SK-N-MC (cell line): ENCODE measurements around the gene RNF32.
"Not testable (repeated sequence)": the region's sequence is repeated elsewhere in the genome, so short reads cannot be mapped to it uniquely, and the experiment has no call there.

Experiments used
- DNase-seq: peaks from one replicate; pipeline ENCODE4 v3.0.0-alpha.2; 2011; ENCODE audit warnings: low read depth, low spot score
- H3K27ac ChIP-seq: fragments of 200-600 bp; sonication (generic); 2 replicates; pipeline ENCODE4 v1.5.1; 2016; ENCODE audit warnings: mixed run types
- H3K36me3 ChIP-seq: fragments of 200-600 bp; sonication (generic); 2 replicates; pipeline ENCODE4 v1.6.1; 2017; ENCODE audit warnings: antibody characterized with exemption, low read length, mixed read lengths; ENCODE audit not compliant: insufficient read depth
- H3K4me3 ChIP-seq: fragments of 200-600 bp; sonication (generic); 2 replicates; pipeline ENCODE4 v1.5.1; 2016
- H3K9ac ChIP-seq: fragments of 200-600 bp; sonication (generic); 2 replicates; pipeline ENCODE4 v1.8.0; 2017; ENCODE audit warnings: mixed run types, mixed read lengths; ENCODE audit not compliant: insufficient read length
- H3K9me3 ChIP-seq: fragments of 200-600 bp; sonication (generic); 2 replicates; pipeline ENCODE4 v1.6.1; 2017; ENCODE audit warnings: low read depth, mild to moderate bottlenecking, antibody characterized with exemption, low read length, moderate library complexity, mixed read lengths
- EZH2 ChIP-seq: fragments of 200-600 bp; sonication (generic); IDR thresholded peaks from one replicate; pipeline ENCODE4 v1.6.1; 2017; ENCODE audit warnings: antibody characterized with exemption
- FOXP2 ChIP-seq: optimal IDR thresholded peaks from 2 replicates; pipeline ENCODE3; 2011; ENCODE audit warnings: mild to moderate bottlenecking, moderate library complexity; ENCODE audit not compliant: insufficient read depth; ENCODE audit errors: extremely low read length, control extremely low read depth
- POLR2AphosphoS5 ChIP-seq: IDR thresholded peaks from 2 replicates; pipeline ENCODE4 v1.6.1; 2012; ENCODE audit warnings: mild to moderate bottlenecking, low read depth, low read length, borderline replicate concordance

RNF32 gene

GRCh38 chr7:156620291-156620675 is 20.3 kb upstream of the RNF32 start:
- no peak for DNase-seq
- Histone ChIP-seq H3K9me3 (no peaks in the 10 kb centered on the region), H3K27ac (no peak overlapping the region), H3K9ac (no peak overlapping the region), H3K36me3 (no peaks in the 10 kb centered on the region), H3K4me3 (no peak overlapping the region)
- TF ChIP-seq FOXP2, result no peak
- TF ChIP-seq EZH2, result no peak
- no peak for TF ChIP-seq POLR2AphosphoS5

GRCh38 chr7:156621652-156622051 is 18.9 kb upstream of the RNF32 start:
- TF ChIP-seq FOXP2 (no peak), POLR2AphosphoS5 (no peak), EZH2 (no peak)
- Histone ChIP-seq H3K9ac (no peak overlapping the region), H3K36me3 (no peaks in the 10 kb centered on the region), H3K4me3 (no peak overlapping the region), H3K9me3 (no peaks in the 10 kb centered on the region), H3K27ac (no peak overlapping the region)
- DNase-seq, result no peak

GRCh38 chr7:156625580-156625979 is 15.0 kb upstream of the RNF32 start:
- no peaks in the 10 kb centered on the region for H3K36me3 ChIP-seq
- H3K27ac ChIP-seq, result no peak overlapping the region
- H3K4me3 ChIP-seq, result no peak overlapping the region
- no peak overlapping the region for H3K9ac ChIP-seq
- TF ChIP-seq EZH2 (no peak), FOXP2 (no peak), POLR2AphosphoS5 (no peak)
- no peak for DNase-seq
- H3K9me3 ChIP-seq, result no peaks in the 10 kb centered on the region

GRCh38 chr7:156626220-156626895 is 14.2 kb upstream of the RNF32 start:
- Histone ChIP-seq H3K27ac (no peak overlapping the region), H3K9ac (no peak overlapping the region), H3K9me3 (no peaks in the 10 kb centered on the region), H3K36me3 (no peaks in the 10 kb centered on the region), H3K4me3 (no peak overlapping the region)
- TF ChIP-seq EZH2 (no peak), FOXP2 (no peak), POLR2AphosphoS5 (no peak)
- DNase-seq, result no peak

- no peaks in the 10 kb centered on the region for H3K9me3 ChIP-seq
- H3K27ac ChIP-seq, result no peak overlapping the region
- TF ChIP-seq EZH2, result no peak
- TF ChIP-seq POLR2AphosphoS5, result no peak
- no peak for TF ChIP-seq FOXP2
- H3K4me3 ChIP-seq, result no peak overlapping the region
- H3K36me3 ChIP-seq, result no peaks in the 10 kb centered on the region
- no peak for DNase-seq
- no peak overlapping the region for H3K9ac ChIP-seq
These were observed 12.0 kb upstream of the RNF32 start for GRCh38 chr7:156628562-156628961.

GRCh38 chr7:156629873-156630272 is 10.7 kb upstream of the RNF32 start:
- TF ChIP-seq FOXP2 (no peak), EZH2 (no peak), POLR2AphosphoS5 (no peak)
- no peak for DNase-seq
- Histone ChIP-seq H3K9me3 (no peaks in the 10 kb centered on the region), H3K4me3 (no peak overlapping the region), H3K9ac (no peak overlapping the region), H3K27ac (no peak overlapping the region), H3K36me3 (no peaks in the 10 kb centered on the region)

- DNase-seq, result no peak
- no peak overlapping the region for H3K9ac ChIP-seq
- H3K27ac ChIP-seq, result no peak overlapping the region
These were observed 6.5 kb upstream of the RNF32 start for GRCh38 chr7:156634117-156634516.

GRCh38 chr7:156635529-156636385 is 4.8 kb upstream of the RNF32 start:
- Histone ChIP-seq H3K4me3 (no peak overlapping the region), H3K36me3 (no peaks in the 10 kb centered on the region), H3K27ac (no peak overlapping the region), H3K9ac (no peak overlapping the region), H3K9me3 (no peaks in the 10 kb centered on the region)
- DNase-seq, result no peak
- no peak for TF ChIP-seq EZH2
- TF ChIP-seq POLR2AphosphoS5, result no peak
- no peak for TF ChIP-seq FOXP2

More at GRCh38 chr7:156634117-156634516, 6.5 kb upstream of the RNF32 start:
- Histone ChIP-seq H3K9me3 (no peaks in the 10 kb centered on the region), H3K36me3 (no peaks in the 10 kb centered on the region), H3K4me3 (no peak overlapping the region)
- no peak for TF ChIP-seq EZH2

GRCh38 chr7:156637093-156637492 is 3.5 kb upstream of the RNF32 start:
- H3K9ac ChIP-seq, H3K27ac ChIP-seq, H3K9me3 ChIP-seq, H3K36me3 ChIP-seq, H3K4me3 ChIP-seq, DNase-seq: not testable (repeated sequence)
